MM.1S (cell line): ENCODE results near the gene TMEM123.

Experiments used
- CTCF ChIP-seq: fragments of 300-600 bp; sonication (generic); IDR thresholded peaks from 2 replicates; pipeline ENCODE4 v1.5.1; 2016; ENCODE audit warnings: antibody characterized with exemption, low read length, mixed read lengths
- EZH2 ChIP-seq: fragments of 300-600 bp; sonication (generic); optimal IDR thresholded peaks from 2 replicates; pipeline ENCODE3; 2017; ENCODE audit warnings: low read depth, mild to moderate bottlenecking, antibody characterized with exemption, low read length, mixed read lengths

GRCh38 chr11:102413497-102413896 is 39.1 kb downstream of the TMEM123 start:
- TF ChIP-seq CTCF (no peak), EZH2 (no peak)
